ENCODE data around the gene CHD6. TPM values are rescaled to one million over a fixed set of nuclear protein-coding genes. Genes with fewer than 3 reads are reported as not detected.
A peak's percentile ranks its signal among the peaks of the same experiment; 100 is the strongest.

Gene CHD6
- total and polyA plus RNA-seq, 2 of the 13 experiments (the other 11 are each of a cell fraction or from before 2014, with no cell fraction given) = 14.4 to 52.0 TPM

DNA sequence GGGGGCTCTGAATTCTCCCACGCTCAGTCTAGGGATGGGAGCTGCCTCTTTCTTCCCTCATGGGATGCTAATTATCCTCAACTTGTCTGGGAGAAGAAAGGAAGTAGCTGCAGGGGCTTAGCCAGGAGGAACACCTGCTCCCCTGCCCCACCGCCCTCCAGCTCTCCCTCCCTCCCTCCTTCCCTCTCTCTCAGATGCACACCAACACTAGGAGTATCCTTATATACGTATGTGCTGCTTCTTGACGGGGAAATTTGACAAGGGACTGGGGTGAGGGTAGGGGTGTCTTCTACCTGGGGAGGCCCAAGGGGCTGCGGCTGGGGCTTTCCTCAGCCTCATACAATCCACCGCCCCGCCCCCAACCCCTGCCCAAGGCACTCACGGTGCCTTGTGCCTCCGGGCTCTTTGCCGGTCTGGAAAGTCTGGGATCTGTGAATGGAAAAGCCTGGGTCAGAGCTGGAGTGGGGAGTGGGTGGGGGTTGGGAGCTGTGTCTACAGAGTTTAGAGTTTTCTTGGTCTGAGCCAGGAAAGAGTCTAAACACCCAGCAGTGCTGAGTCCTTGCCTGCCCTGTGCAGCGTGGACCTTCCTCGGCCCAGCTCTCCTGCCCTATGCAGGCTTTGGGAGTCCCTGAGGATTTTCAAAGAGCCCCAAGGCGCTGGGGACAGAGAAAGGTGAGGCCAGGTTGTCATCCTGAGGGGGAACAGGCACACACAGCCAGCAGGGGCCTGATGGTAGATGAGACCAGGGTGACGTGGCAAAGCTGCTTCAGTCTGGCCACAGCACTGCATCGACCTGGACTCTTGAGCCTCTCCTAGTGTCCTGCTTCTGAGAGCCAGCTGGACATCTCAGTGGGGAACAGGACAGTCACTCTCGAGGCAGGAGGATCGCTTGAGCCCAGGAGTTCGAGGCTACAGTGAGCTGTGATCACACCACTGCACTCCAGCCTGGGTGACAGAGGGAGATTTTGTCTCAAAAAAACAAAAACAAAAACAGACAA lies 222.2 kb downstream of the CHD6 start (continued):
- TF ChIP-seq TCF12 (IDR thresholded peaks at IDR 0.05) (no peak), TCF12 (CRISPR knock-in tag; IDR thresholded peaks at IDR 0.05) (no peak), ZKSCAN5 (CRISPR knock-in tag; IDR thresholded peaks at IDR 0.05) (0 out of 2 replicates have a peak, but pooled peaks have one; percentile 38), ZSCAN21 (CRISPR knock-in tag; IDR thresholded peaks at IDR 0.05; ENCODE audit: borderline replicate concordance) (peak; percentile 38; the same call in 1 of the 2 replicates), SOX6 (IDR thresholded peaks at IDR 0.05) (no peak), SOX6 (CRISPR knock-in tag; IDR thresholded peaks at IDR 0.05) (no peak), TMF1 (CRISPR knock-in tag; IDR thresholded peaks at IDR 0.05; ENCODE audit: low read depth) (no peak), YEATS2 (CRISPR knock-in tag; IDR thresholded peaks at IDR 0.05; ENCODE audit: borderline replicate concordance) (no peak), NBN (conservative IDR thresholded peaks at IDR 0.05) (no peak), ZNF282 (IDR thresholded peaks at IDR 0.05; ENCODE audit: partially characterized antibody) (no peak), ZNF383 (CRISPR knock-in tag; IDR thresholded peaks at IDR 0.05; ENCODE audit: borderline replicate concordance) (no peak), ZNF598 (CRISPR knock-in tag; IDR thresholded peaks at IDR 0.05; ENCODE audit: borderline replicate concordance) (no peak; the same call in 1 of the 2 replicates), FOSL2 (CRISPR knock-in tag; IDR thresholded peaks at IDR 0.05) (peak; percentile 59), ZNF713 (CRISPR knock-in tag; IDR thresholded peaks at IDR 0.05) (no peak), MED8 (CRISPR knock-in tag; IDR thresholded peaks at IDR 0.05; ENCODE audit: insufficient replicate concordance) (no peak), ISX (CRISPR knock-in tag; conservative IDR thresholded peaks at IDR 0.05) (no peak), HNRNPH1 (optimal IDR thresholded peaks at IDR 0.05; ENCODE audit: low read depth, low read length) (no peak), NFKB2 (CRISPR knock-in tag; IDR thresholded peaks at IDR 0.05; ENCODE audit: borderline replicate concordance) (no peak), ZSCAN9 (CRISPR knock-in tag; IDR thresholded peaks at IDR 0.05; ENCODE audit: borderline replicate concordance) (0 out of 2 replicates have a peak, but pooled peaks have one; percentile 30), RARA (CRISPR knock-in tag; IDR thresholded peaks at IDR 0.05) (no peak), GATAD2A (CRISPR knock-in tag; IDR thresholded peaks at IDR 0.05) (no peak)
- TF ChIP-seq, protein P1, sequence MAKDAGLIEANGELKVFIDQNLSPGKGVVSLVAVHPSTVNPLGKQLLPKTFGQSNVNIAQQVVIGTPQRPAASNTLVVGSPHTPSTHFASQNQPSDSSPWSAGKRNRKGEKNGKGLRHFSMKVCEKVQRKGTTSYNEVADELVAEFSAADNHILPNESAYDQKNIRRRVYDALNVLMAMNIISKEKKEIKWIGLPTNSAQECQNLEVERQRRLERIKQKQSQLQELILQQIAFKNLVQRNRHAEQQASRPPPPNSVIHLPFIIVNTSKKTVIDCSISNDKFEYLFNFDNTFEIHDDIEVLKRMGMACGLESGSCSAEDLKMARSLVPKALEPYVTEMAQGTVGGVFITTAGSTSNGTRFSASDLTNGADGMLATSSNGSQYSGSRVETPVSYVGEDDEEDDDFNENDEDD (CRISPR knock-in tag; IDR thresholded peaks at IDR 0.05; ENCODE audit: borderline replicate concordance) = no peak
- TF ChIP-seq, protein P2, sequence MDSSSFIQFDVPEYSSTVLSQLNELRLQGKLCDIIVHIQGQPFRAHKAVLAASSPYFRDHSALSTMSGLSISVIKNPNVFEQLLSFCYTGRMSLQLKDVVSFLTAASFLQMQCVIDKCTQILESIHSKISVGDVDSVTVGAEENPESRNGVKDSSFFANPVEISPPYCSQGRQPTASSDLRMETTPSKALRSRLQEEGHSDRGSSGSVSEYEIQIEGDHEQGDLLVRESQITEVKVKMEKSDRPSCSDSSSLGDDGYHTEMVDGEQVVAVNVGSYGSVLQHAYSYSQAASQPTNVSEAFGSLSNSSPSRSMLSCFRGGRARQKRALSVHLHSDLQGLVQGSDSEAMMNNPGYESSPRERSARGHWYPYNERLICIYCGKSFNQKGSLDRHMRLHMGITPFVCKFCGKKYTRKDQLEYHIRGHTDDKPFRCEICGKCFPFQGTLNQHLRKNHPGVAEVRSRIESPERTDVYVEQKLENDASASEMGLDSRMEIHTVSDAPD (CRISPR knock-in tag; IDR thresholded peaks at IDR 0.05) = no peak
- TF ChIP-seq, protein P3, sequence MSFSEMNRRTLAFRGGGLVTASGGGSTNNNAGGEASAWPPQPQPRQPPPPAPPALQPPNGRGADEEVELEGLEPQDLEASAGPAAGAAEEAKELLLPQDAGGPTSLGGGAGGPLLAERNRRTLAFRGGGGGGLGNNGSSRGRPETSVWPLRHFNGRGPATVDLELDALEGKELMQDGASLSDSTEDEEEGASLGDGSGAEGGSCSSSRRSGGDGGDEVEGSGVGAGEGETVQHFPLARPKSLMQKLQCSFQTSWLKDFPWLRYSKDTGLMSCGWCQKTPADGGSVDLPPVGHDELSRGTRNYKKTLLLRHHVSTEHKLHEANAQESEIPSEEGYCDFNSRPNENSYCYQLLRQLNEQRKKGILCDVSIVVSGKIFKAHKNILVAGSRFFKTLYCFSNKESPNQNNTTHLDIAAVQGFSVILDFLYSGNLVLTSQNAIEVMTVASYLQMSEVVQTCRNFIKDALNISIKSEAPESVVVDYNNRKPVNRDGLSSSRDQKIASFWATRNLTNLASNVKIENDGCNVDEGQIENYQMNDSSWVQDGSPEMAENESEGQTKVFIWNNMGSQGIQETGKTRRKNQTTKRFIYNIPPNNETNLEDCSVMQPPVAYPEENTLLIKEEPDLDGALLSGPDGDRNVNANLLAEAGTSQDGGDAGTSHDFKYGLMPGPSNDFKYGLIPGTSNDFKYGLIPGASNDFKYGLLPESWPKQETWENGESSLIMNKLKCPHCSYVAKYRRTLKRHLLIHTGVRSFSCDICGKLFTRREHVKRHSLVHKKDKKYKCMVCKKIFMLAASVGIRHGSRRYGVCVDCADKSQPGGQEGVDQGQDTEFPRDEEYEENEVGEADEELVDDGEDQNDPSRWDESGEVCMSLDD (CRISPR knock-in tag; IDR thresholded peaks at IDR 0.05; ENCODE audit: borderline replicate concordance) = no peak

Measured in HepG2 (cell line).